Mesenchymal stem cell (in vitro differentiated cells and primary cell): ENCODE results near the gene REG1A. TPM values are rescaled to one million over a fixed set of nuclear protein-coding genes. Genes with fewer than 3 reads are reported as not detected.

Experiments used
- DNase-seq: peaks from one replicate; pipeline ENCODE4 v3.0.0-alpha.2; 2013
- H2AFZ ChIP-seq: one replicate; pipeline ENCODE4 v1.6.1; 2013; ENCODE audit warnings: low read depth, mild to moderate bottlenecking, control low read depth, inconsistent platforms, low read length, moderate library complexity
- H2AK5ac ChIP-seq: 2 replicates; pipeline ENCODE4 v1.6.1; 2013; ENCODE audit warnings: low read length, moderate library complexity, mild to moderate bottlenecking, inconsistent platforms; ENCODE audit not compliant: severe bottlenecking
- H2BK120ac ChIP-seq: one replicate; pipeline ENCODE4 v1.6.1; 2013; ENCODE audit warnings: low read depth, mild to moderate bottlenecking, inconsistent platforms, low read length, moderate library complexity
- H2BK12ac ChIP-seq, 2 experiments: one replicate each; pipeline ENCODE4 v1.6.1; 2013; ENCODE audit warnings: inconsistent platforms in 2 of 2, low read length in 2 of 2, mild to moderate bottlenecking in 2 of 2, moderate library complexity in 2 of 2, control low read depth in 1 of 2
- H2BK15ac ChIP-seq: one replicate; pipeline ENCODE4 v1.6.1; 2013; ENCODE audit warnings: mild to moderate bottlenecking, low read depth, inconsistent platforms; ENCODE audit not compliant: poor library complexity, severe bottlenecking
- H2BK5ac ChIP-seq: 2 replicates; pipeline ENCODE4 v1.6.1; 2013; ENCODE audit warnings: low read depth, mild to moderate bottlenecking, low read length, control low read depth, inconsistent platforms; ENCODE audit not compliant: poor library complexity, severe bottlenecking
- H3K14ac ChIP-seq, 2 experiments: one replicate each; pipeline ENCODE4 v1.6.1; 2013; ENCODE audit warnings: inconsistent platforms in 2 of 2, low read length in 2 of 2, control low read depth in 1 of 2, mild to moderate bottlenecking in 1 of 2, moderate library complexity in 1 of 2
- H3K18ac ChIP-seq, 2 experiments: one replicate each; pipeline ENCODE4 v1.6.1; 2013; ENCODE audit warnings: inconsistent platforms in 2 of 2, low read length in 2 of 2, control low read depth in 1 of 2, low read depth in 1 of 2, mild to moderate bottlenecking in 1 of 2
- H3K23ac ChIP-seq, 2 experiments: one replicate each; pipeline ENCODE4 v1.6.1; 2013; ENCODE audit warnings: inconsistent platforms in 2 of 2, low read length in 2 of 2, mild to moderate bottlenecking in 2 of 2, moderate library complexity in 2 of 2, control low read depth in 1 of 2
- H3K27ac ChIP-seq: 2 replicates; pipeline ENCODE4 v1.5.1; 2013; ENCODE audit warnings: mild to moderate bottlenecking, moderate library complexity, low read length, control low read depth, inconsistent platforms; ENCODE audit not compliant: poor library complexity, severe bottlenecking
- H3K27me3 ChIP-seq, 2 experiments: 2 replicates each; pipeline versions ENCODE4 v1.6.1 to v1.7.0; 2013; ENCODE audit warnings: low read length in 2 of 2, mild to moderate bottlenecking in 2 of 2, moderate library complexity in 2 of 2, control low read depth in 1 of 2, inconsistent platforms in 1 of 2; ENCODE audit not compliant: control insufficient read depth in 1 of 2, insufficient read depth in 1 of 2
- H3K36me3 ChIP-seq, 2 experiments: 2 replicates each; pipeline versions ENCODE4 v1.6.1 to v1.7.0; 2013; ENCODE audit warnings: low read length in 2 of 2, control low read depth in 1 of 2, inconsistent platforms in 1 of 2, low read depth in 1 of 2, mild to moderate bottlenecking in 1 of 2; ENCODE audit not compliant: insufficient read depth in 2 of 2, control insufficient read depth in 1 of 2
- H3K4ac ChIP-seq, 2 experiments: one replicate each; pipeline ENCODE4 v1.6.1; 2013; ENCODE audit warnings: inconsistent platforms in 2 of 2, low read length in 2 of 2, mild to moderate bottlenecking in 2 of 2, moderate library complexity in 2 of 2, control low read depth in 1 of 2, low read depth in 1 of 2
- H3K4me1 ChIP-seq: 2 replicates; pipeline ENCODE4 v1.6.1; 2013; ENCODE audit warnings: low read depth, low read length, control low read depth; ENCODE audit not compliant: control insufficient read depth, insufficient read depth
- H3K4me2 ChIP-seq: 2 replicates; pipeline ENCODE4 v1.6.1; 2013; ENCODE audit warnings: low read length, mild to moderate bottlenecking, inconsistent platforms; ENCODE audit not compliant: poor library complexity, severe bottlenecking
- H3K4me3 ChIP-seq, 2 experiments: 2 replicates each; pipeline versions ENCODE4 v1.5.1 to v1.7.0; 2013; ENCODE audit warnings: low read length in 2 of 2, mild to moderate bottlenecking in 2 of 2, control low read depth in 1 of 2, low read depth in 1 of 2; ENCODE audit not compliant: insufficient read depth in 1 of 2
- H3K79me1 ChIP-seq: replicated peaks from 2 replicates; pipeline ENCODE4 v1.6.1; 2013; ENCODE audit warnings: mild to moderate bottlenecking, control low read depth, low read length, inconsistent platforms; ENCODE audit not compliant: poor library complexity, severe bottlenecking
- H3K9ac ChIP-seq: 2 replicates; pipeline ENCODE4 v1.7.0; 2013; ENCODE audit warnings: mild to moderate bottlenecking, low read length, moderate library complexity
- H3K9me3 ChIP-seq: 2 replicates; pipeline ENCODE4 v1.7.0; 2013; ENCODE audit warnings: mild to moderate bottlenecking, low read length; ENCODE audit not compliant: control insufficient read depth
- H4K8ac ChIP-seq: one replicate; pipeline ENCODE4 v1.6.1; 2013; ENCODE audit warnings: inconsistent platforms, mild to moderate bottlenecking, low read length, moderate library complexity
- H4K91ac ChIP-seq: one replicate; pipeline ENCODE4 v1.6.1; 2013; ENCODE audit warnings: mild to moderate bottlenecking, low read length, inconsistent platforms
- WGBS: methylation state at CpG from one replicate; pipeline ENCODE4 v1.1.7; 2013; ENCODE audit warnings: mixed read lengths; 5-methylcytosine and 5-hydroxymethylcytosine counted together
- polyA plus RNA-seq, 2 experiments: library from polyadenylated mRNA; stranded (reverse); fragments of 200-250 nt; gene quantifications; one replicate each; pipeline ENCODE4 v1.2.3, GENCODE V29; 2013

The REG1A gene
- not detected for polyA plus RNA-seq (2013, experiment 1 of 2)
- polyA plus RNA-seq (2013, experiment 2 of 2), result not detected

GRCh38 chr2:79120194-79120713 is at the start of gene REG1A:
TSS of gene REG1A (plus strand) at chr2:79120488. CDS start at chr2:79120862, 374 bp downstream.
- Histone ChIP-seq H2AFZ (no peak within 1 kb of the TSS), H3K36me3 (no peaks in the 10 kb centered on the region), H2BK12ac (no peak within 1 kb of the TSS), H3K27me3 (no peaks in the 10 kb centered on the region), H4K91ac (no peak within 1 kb of the TSS), H2BK15ac (no peak within 1 kb of the TSS), H2BK5ac (no peak within 1 kb of the TSS), H3K18ac (no peak within 1 kb of the TSS), H3K4me2 (no peak within 1 kb of the TSS), H3K79me1 (no peaks in the 10 kb centered on the region), H3K14ac (no peak within 1 kb of the TSS), H3K4me1 (no peaks in the 10 kb centered on the region), H2AK5ac (no peak within 1 kb of the TSS), H3K4me3 (no peak within 1 kb of the TSS), H3K4ac (no peak within 1 kb of the TSS), H3K23ac (no peak within 1 kb of the TSS), H3K9ac (no peak within 1 kb of the TSS), H2BK120ac (no peak within 1 kb of the TSS), H3K9me3 (no peaks in the 10 kb centered on the region), H3K27ac (no peak within 1 kb of the TSS), H4K8ac (no peak within 1 kb of the TSS)
- WGBS, result 68% methylated on average over 6 of the region's 6 CpGs
- DNase-seq, result no peak

GRCh38 chr2:79071078-79071477 is 49.2 kb upstream of the REG1A start:
- H3K23ac ChIP-seq, result no peak overlapping the region
- no peak overlapping the region for H2AK5ac ChIP-seq
- H3K4ac ChIP-seq, result no peak overlapping the region
- H2AFZ ChIP-seq, result no peak overlapping the region
- H3K9ac ChIP-seq, result no peak overlapping the region
- no peak overlapping the region for H2BK15ac ChIP-seq
- no peaks in the 10 kb centered on the region for H3K79me1 ChIP-seq
- H3K27ac ChIP-seq, result no peak overlapping the region
- no peak overlapping the region for H3K4me3 ChIP-seq
- DNase-seq, result no peak
- no peak overlapping the region for H3K4me2 ChIP-seq
- H2BK5ac ChIP-seq, result no peak overlapping the region
- H4K91ac ChIP-seq, result no peak overlapping the region
- no peaks in the 10 kb centered on the region for H3K9me3 ChIP-seq
- H3K27me3 ChIP-seq, result no peaks in the 10 kb centered on the region
- 52% methylated on average over 2 of the region's 2 CpGs for WGBS
- no peak overlapping the region for H4K8ac ChIP-seq
- no peak overlapping the region for H2BK120ac ChIP-seq
- no peak overlapping the region for H3K18ac ChIP-seq
- no peak overlapping the region for H2BK12ac ChIP-seq
- H3K4me1 ChIP-seq, result no peaks in the 10 kb centered on the region
- no peaks in the 10 kb centered on the region for H3K36me3 ChIP-seq
- no peak overlapping the region for H3K14ac ChIP-seq

GRCh38 chr2:79082987-79083386 is 37.3 kb upstream of the REG1A start:
- Histone ChIP-seq H3K4me3 (no peak overlapping the region), H3K4me2 (no peak overlapping the region), H3K27me3 (no peaks in the 10 kb centered on the region), H3K4me1 (no peaks in the 10 kb centered on the region), H2BK15ac (no peak overlapping the region), H2BK12ac (no peak overlapping the region), H4K8ac (no peak overlapping the region), H3K23ac (no peak overlapping the region), H3K4ac (no peak overlapping the region), H3K9ac (no peak overlapping the region), H3K9me3 (no peaks in the 10 kb centered on the region), H4K91ac (no peak overlapping the region), H2AK5ac (no peak overlapping the region), H3K27ac (no peak overlapping the region), H3K79me1 (no peaks in the 10 kb centered on the region), H2BK120ac (no peak overlapping the region), H3K18ac (no peak overlapping the region), H2AFZ (no peak overlapping the region), H2BK5ac (no peak overlapping the region), H3K14ac (no peak overlapping the region), H3K36me3 (no peaks in the 10 kb centered on the region)
- no peak for DNase-seq
- 91% methylated on average over 5 of the region's 5 CpGs for WGBS

GRCh38 chr2:79083597-79084251 is 36.6 kb upstream of the REG1A start:
- Histone ChIP-seq H2AFZ (no peak overlapping the region), H3K4me3 (no peak overlapping the region), H3K4me1 (no peaks in the 10 kb centered on the region), H3K23ac (no peak overlapping the region), H3K18ac (no peak overlapping the region), H4K91ac (no peak overlapping the region), H2BK15ac (no peak overlapping the region), H3K4me2 (no peak overlapping the region), H3K27me3 (no peaks in the 10 kb centered on the region), H2BK5ac (no peak overlapping the region), H2BK12ac (no peak overlapping the region), H4K8ac (no peak overlapping the region), H3K4ac (no peak overlapping the region), H3K14ac (no peak overlapping the region), H3K79me1 (no peaks in the 10 kb centered on the region), H3K36me3 (no peaks in the 10 kb centered on the region), H3K9me3 (no peaks in the 10 kb centered on the region), H2AK5ac (no peak overlapping the region), H3K27ac (no peak overlapping the region), H3K9ac (no peak overlapping the region), H2BK120ac (no peak overlapping the region)
- no peak for DNase-seq
